GM19193 (cell line): Measurements from ENCODE around the gene ADAM17.

Experiments
- POLR2A ChIP-seq: IDR thresholded peaks from 4 replicates; pipeline ENCODE4 v1.6.1; 2011; ENCODE audit not compliant: insufficient read depth, insufficient read length; ENCODE audit errors: extremely low read depth

The ADAM17 gene

GRCh38 chr2:9497017-9497416 lies 58.6 kb downstream of the ADAM17 start:
- TF ChIP-seq POLR2A: no peak

GRCh38 chr2:9494081-9494480 lies 61.5 kb downstream of the ADAM17 start:
- TF ChIP-seq POLR2A: no peak

- no peak for TF ChIP-seq POLR2A
Measured at GRCh38 chr2:9493478-9493877, 62.2 kb downstream of the ADAM17 start.

- TF ChIP-seq POLR2A: no peak
Measured at GRCh38 chr2:9492927-9493326, 62.7 kb downstream of the ADAM17 start.

- no peak for TF ChIP-seq POLR2A
Measured at GRCh38 chr2:9490789-9491188, 64.8 kb downstream of the ADAM17 start.

- no peak for TF ChIP-seq POLR2A
Measured at GRCh38 chr2:9488583-9489547, 66.8 kb downstream of the ADAM17 start.

GRCh38 chr2:9484533-9484932 lies 71.1 kb downstream of the ADAM17 start:
- no peak for TF ChIP-seq POLR2A

GRCh38 chr2:9483107-9483506 lies 72.5 kb downstream of the ADAM17 start:
- TF ChIP-seq POLR2A: no peak

- TF ChIP-seq POLR2A: no peak
Measured at GRCh38 chr2:9480157-9480556, 75.5 kb downstream of the ADAM17 start.

- TF ChIP-seq POLR2A: no peak
Measured at GRCh38 chr2:9478526-9478925, 77.1 kb downstream of the ADAM17 start.

GRCh38 chr2:9477914-9478313 lies 77.7 kb downstream of the ADAM17 start:
- TF ChIP-seq POLR2A: no peak

- TF ChIP-seq POLR2A: peak; percentile 74
Measured at GRCh38 chr2:9474361-9475057, 81.1 kb downstream of the ADAM17 start, which contains the start of gene IAH1. Gene IAH1, plus strand, starts transcription at chr2:9474551. Its CDS starts 16 bp downstream, at chr2:9474567.

- no peak for TF ChIP-seq POLR2A
Measured at GRCh38 chr2:9473985-9474360, 81.7 kb downstream of the ADAM17 start.

GRCh38 chr2:9473308-9473984 lies 82.2 kb downstream of the ADAM17 start:
- no peak for TF ChIP-seq POLR2A

GRCh38 chr2:9472511-9472910 lies 83.1 kb downstream of the ADAM17 start:
- no peak for TF ChIP-seq POLR2A
